AG10803 (cell line): ENCODE data around the gene PRPF18.

Source experiments
- DNase-seq: peaks from one replicate; pipeline ENCODE4 v3.0.0; 2010; ENCODE audit warnings: low read depth
- H3K4me3 ChIP-seq: 2 replicates; pipeline ENCODE4 v1.5.1; 2011; ENCODE audit warnings: mild to moderate bottlenecking, low read length, control low read depth
- CTCF ChIP-seq: conservative IDR thresholded peaks from 2 replicates; pipeline ENCODE4 v1.5.1; 2011; ENCODE audit warnings: mild to moderate bottlenecking, low read length, control low read depth, inconsistent platforms

Gene PRPF18

DNA sequence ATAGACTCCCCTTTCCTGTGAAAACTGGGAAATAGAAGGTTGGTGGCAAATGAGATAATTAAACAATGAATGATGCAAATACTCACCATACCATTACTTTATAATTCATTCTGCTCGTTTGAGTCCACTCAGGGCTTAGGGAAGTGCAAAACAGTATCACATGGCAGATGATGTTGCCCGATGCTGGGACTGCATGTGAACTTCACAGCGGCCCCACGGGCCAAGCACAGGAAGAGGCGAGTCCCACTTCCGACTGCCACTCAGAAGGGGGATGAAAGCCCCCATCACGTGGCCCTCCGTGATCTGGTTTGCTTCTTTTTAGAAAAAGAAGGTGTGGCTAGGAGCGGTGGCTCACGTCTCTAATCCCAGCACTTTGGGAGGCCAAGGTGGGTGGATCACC is 71.5 kb downstream of the PRPF18 start:
- TF ChIP-seq CTCF = no peak
- no peak for DNase-seq

DNA sequence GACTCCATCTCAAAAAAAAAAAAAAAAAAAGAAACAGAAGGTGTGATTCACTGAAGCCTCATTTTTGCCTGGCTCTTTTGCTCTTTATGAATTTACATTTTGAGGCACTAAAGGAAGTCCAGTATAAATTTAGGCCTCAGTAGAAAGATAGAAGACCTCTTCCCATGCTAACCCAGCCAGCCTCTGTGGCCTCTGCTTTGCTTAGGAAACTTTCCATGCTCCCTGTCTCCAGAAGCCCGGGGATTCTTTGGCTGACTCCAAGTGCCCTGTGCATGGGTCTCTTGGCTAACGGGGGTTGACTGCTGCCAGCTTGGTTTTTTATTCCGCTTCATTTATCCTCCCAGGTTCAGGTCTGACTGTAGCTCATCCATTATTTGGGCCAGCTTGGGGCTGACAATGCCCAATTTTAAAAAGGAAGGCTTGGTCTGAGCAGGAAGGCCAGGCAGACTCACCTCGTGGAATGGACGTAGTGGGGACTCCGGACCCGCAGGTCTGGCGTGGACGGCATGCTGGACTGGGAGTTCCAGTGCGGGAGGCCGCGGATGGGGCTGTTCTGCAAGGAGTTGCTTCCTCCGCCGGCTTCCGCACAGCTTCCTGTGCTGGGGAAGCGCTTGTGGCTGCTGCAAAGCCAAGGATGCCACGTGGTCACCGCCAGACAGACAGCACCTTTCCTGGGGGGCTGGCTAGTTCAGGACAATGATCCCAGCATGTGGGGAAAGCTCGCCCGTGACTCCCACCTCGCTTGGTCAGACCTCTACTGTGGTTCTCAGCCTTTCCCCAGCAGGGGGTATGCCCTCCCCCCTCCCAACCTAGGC is 72.3 kb downstream of the PRPF18 start:
- no peak for DNase-seq
- no peak for TF ChIP-seq CTCF

More for the DNA sequence above, 71.5 kb downstream of the PRPF18 start:
- no peak overlapping the region for H3K4me3 ChIP-seq

DNA sequence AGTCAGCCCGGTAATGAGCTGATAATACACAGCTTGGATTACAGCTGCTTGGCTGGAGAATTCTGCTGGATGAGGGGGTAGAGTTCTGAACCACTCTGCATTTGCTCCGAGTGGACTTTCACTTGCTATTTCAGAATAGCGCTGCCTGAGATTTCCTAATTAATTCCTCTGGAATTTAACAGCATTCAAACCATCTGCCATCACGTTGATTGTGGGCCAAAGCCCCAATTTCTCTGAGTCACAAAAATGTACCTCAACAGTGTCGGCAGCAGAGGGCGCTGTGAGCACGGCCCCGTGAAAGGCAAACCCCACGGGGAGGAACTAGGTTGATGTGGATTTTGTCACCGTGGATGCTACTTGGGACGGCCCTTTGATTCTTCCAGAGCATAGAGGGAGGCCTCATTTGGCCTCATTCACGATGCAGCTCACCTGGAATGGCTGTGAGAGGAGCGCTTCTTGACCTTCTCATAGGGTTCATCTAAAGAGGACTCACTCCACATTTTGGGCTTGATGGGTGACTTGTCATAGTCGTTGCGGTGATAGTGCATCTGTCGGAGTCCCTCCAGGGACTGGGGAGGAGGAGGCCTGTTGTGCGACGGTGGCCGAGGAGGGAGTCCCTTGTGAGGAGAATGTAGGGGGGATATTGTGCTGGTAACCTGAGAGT is 73.3 kb downstream of the PRPF18 start:
- peak; percentile 82 for DNase-seq
- TF ChIP-seq CTCF = peak; percentile 91
- H3K4me3 ChIP-seq = peak overlapping the region; percentile 17; the same call in 1 of the 2 replicates

More for the DNA sequence above, 72.3 kb downstream of the PRPF18 start:
- H3K4me3 ChIP-seq = no peak overlapping the region

GRCh38 chr10:13660551-13660920 is 73.8 kb downstream of the PRPF18 start:
- H3K4me3 ChIP-seq = no peak overlapping the region
- TF ChIP-seq CTCF = no peak
- DNase-seq = peak; percentile 78

DNA sequence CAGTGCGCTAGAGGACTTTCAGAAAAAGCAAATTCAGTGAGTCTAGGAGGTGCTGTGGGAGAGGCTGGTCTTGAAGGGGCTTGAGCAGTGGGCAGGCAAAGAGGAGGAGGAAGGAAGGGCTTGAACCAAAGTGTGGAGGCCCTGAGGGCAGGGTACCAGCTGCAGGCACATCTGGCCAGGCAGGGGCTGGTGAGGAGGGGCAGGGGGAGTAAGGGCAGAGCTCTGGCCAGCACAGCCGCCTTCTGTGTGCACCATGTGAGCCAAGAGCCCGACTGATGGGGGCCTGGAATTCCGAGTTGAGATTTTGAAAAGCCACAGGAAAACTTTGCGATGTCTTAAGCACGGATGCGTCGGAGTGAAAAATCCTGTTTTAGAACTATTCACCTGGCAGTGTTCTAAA is 74.5 kb downstream of the PRPF18 start:
- DNase-seq = peak; percentile 16
- H3K4me3 ChIP-seq = no peak overlapping the region
- TF ChIP-seq CTCF = no peak

DNA sequence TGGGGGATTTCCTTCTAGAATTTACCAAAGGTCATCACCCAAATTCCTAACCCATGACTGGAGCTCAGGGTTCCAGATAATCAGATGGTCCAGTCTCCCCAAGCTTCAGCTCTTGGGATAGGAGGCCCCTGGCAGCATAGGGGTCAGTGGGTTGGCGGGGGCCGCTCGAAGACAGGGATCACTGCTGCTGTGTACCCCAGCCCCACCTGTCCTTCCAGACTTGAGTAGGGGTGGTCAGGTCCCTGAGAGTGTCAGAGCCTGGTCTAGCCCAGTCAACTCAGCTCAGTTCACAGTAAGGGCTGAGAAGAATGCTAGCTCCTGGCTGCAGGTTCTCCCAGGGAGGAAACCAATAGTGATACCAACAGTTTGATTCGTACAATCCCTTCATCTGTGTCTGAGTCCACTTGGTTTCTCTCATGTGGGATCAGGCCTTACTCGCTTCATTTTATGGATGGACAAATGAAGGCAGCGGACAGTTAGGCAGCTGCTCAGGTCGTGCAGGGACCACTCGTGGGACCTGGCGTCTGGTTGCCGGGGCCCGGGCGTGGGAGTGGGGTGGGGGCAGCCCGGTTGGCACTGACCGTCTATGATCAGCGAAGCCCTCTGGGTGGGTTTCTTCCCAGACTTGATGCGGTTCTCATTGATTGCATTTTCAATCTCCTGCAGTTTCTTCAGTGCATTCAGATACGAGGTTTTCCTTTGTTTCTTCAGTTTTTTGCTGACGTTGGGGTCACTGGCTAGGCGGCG is 78.9 kb downstream of the PRPF18 start:
- TF ChIP-seq CTCF = no peak
- no peak for DNase-seq
- H3K4me3 ChIP-seq = no peak overlapping the region
